GM21723 (cell line): ENCODE results near the gene SYNE1.
"Not testable (repeated sequence)": the region's sequence is repeated elsewhere in the genome, so short reads cannot be mapped to it uniquely, and the experiment has no call there.

Experiments used
- ATAC-seq: cut with Tn5 transposase; IDR thresholded peaks from one replicate; pipeline ENCODE4 v1.9.1; 2021; ENCODE audit warnings: mild to moderate bottlenecking, moderate library complexity; ENCODE audit not compliant: unreplicated experiment

SYNE1 gene

GRCh38 chr6:152496731-152497130, 140.4 kb downstream of the SYNE1 start:
- ATAC-seq, result no peak

- ATAC-seq, result not testable (repeated sequence)
Measured at GRCh38 chr6:152495456-152495855, 141.7 kb downstream of the SYNE1 start.

GRCh38 chr6:152492281-152492680, 144.9 kb downstream of the SYNE1 start:
- not testable (repeated sequence) for ATAC-seq

GRCh38 chr6:152491501-152491900, 145.7 kb downstream of the SYNE1 start:
- ATAC-seq, result not testable (repeated sequence)

GRCh38 chr6:152490971-152491378, 146.2 kb downstream of the SYNE1 start:
- ATAC-seq, result not testable (repeated sequence)

- no peak for ATAC-seq
Measured at GRCh38 chr6:152484806-152485205, 152.4 kb downstream of the SYNE1 start.

- no peak for ATAC-seq
Measured at GRCh38 chr6:152482289-152482688, 154.9 kb downstream of the SYNE1 start.

GRCh38 chr6:152478377-152479010, 158.7 kb downstream of the SYNE1 start:
- no peak for ATAC-seq

- no peak for ATAC-seq
Measured at GRCh38 chr6:152474354-152474753, 162.8 kb downstream of the SYNE1 start.

- no peak for ATAC-seq
Measured at GRCh38 chr6:152472325-152472724, 164.8 kb downstream of the SYNE1 start.

- ATAC-seq, result no peak
Measured at GRCh38 chr6:152471456-152472265, 165.5 kb downstream of the SYNE1 start.

- ATAC-seq, result no peak
Measured at GRCh38 chr6:152463164-152463563, 174.0 kb downstream of the SYNE1 start.

- ATAC-seq, result no peak
Measured at GRCh38 chr6:152462716-152463115, 174.4 kb downstream of the SYNE1 start.

GRCh38 chr6:152461556-152461955, 175.6 kb downstream of the SYNE1 start:
- ATAC-seq, result no peak

- no peak for ATAC-seq
Measured at GRCh38 chr6:152458648-152459644, 178.2 kb downstream of the SYNE1 start.

GRCh38 chr6:152457949-152458624, 179.1 kb downstream of the SYNE1 start:
- no peak for ATAC-seq

GRCh38 chr6:152454003-152454402, 183.2 kb downstream of the SYNE1 start:
- no peak for ATAC-seq

- no peak for ATAC-seq
Measured at GRCh38 chr6:152453421-152453820, 183.7 kb downstream of the SYNE1 start.

- ATAC-seq, result no peak
Measured at GRCh38 chr6:152452639-152453038, 184.5 kb downstream of the SYNE1 start.

- ATAC-seq, result no peak
Measured at GRCh38 chr6:152450519-152450918, 186.6 kb downstream of the SYNE1 start.

GRCh38 chr6:152441902-152442301, 195.3 kb downstream of the SYNE1 start:
- ATAC-seq, result no peak
